GM21526 (cell line): Measurements from ENCODE around the gene LRRC8B.
A peak's percentile ranks its signal among the peaks of the same experiment; 100 is the strongest.
"Not testable (repeated sequence)": the region's sequence is repeated elsewhere in the genome, so short reads cannot be mapped to it uniquely, and the experiment has no call there.

Experiments
- ATAC-seq: cut with Tn5 transposase; IDR thresholded peaks from one replicate; pipeline ENCODE4 v1.9.1; 2021; ENCODE audit warnings: moderate library complexity; ENCODE audit not compliant: unreplicated experiment, low FRiP score

The LRRC8B gene

GRCh38 chr1:89629600-89629999 lies 105.0 kb downstream of the LRRC8B start:
- not testable (repeated sequence) for ATAC-seq

- no peak for ATAC-seq
Observed at GRCh38 chr1:89630048-89630447, 105.4 kb downstream of the LRRC8B start.

GRCh38 chr1:89631816-89632656 lies 107.4 kb downstream of the LRRC8B start:
- ATAC-seq = no peak

GRCh38 chr1:89632657-89633247 lies 108.1 kb downstream of the LRRC8B start, which contains the start of gene LRRC8C:
Gene LRRC8C (plus strand): TSS chr1:89633120. CDS start chr1:89686474, 53,354 bp downstream.
- peak; percentile 83 for ATAC-seq

- peak; percentile 41 for ATAC-seq
Observed at GRCh38 chr1:89633248-89633799, 108.7 kb downstream of the LRRC8B start.

- ATAC-seq = no peak
Observed at GRCh38 chr1:89633800-89634625, 109.4 kb downstream of the LRRC8B start.

- no peak for ATAC-seq
Observed at GRCh38 chr1:89635825-89636815, 111.5 kb downstream of the LRRC8B start.

GRCh38 chr1:89637496-89637895 lies 112.9 kb downstream of the LRRC8B start:
- ATAC-seq = no peak

GRCh38 chr1:89640440-89640839 lies 115.8 kb downstream of the LRRC8B start:
- no peak for ATAC-seq

- no peak for ATAC-seq
Observed at GRCh38 chr1:89641781-89642180, 117.2 kb downstream of the LRRC8B start.

GRCh38 chr1:89643577-89643976 lies 118.9 kb downstream of the LRRC8B start:
- ATAC-seq = no peak

GRCh38 chr1:89644119-89644814 lies 119.6 kb downstream of the LRRC8B start:
- no peak for ATAC-seq

- no peak for ATAC-seq
Observed at GRCh38 chr1:89646259-89646658, 121.6 kb downstream of the LRRC8B start.
